ENCODE measurements around the gene NPL.

DNA sequence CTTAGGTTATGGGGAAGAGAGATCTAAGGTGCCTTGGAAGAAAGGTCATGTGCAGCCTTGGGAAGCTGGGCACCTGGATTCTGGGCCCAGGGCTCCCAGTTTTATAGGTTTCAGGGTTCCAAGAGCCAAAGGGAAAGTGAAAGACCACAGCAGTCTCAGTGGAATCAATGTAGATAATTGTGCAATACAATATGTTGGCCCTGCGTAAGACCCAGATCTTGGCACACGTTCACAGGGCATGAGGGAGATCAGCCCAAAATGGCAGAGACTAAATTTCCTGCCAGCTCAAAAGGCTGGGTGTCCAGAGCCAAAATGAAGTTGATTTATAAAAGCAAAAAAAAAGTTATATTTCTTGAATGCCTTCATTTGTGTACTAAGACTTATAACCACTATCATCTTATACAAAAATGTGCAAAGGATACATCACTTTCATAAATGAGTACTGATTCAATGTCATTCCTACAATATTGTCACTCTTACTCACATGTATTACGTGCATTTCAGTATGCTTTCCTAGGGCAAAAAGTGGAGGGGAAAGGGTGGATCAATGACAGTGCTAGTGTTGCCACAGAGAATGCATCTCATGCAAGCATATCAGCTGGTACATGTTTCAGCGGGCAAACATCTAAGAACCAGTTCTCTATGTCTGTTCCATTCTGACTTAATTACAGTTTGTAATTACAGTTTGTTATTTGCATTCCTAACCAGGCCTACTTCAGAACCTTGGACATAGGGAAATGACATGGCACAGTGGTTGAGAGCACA, 22.5 kb upstream of the NPL start:
- TF ChIP-seq, protein P1, sequence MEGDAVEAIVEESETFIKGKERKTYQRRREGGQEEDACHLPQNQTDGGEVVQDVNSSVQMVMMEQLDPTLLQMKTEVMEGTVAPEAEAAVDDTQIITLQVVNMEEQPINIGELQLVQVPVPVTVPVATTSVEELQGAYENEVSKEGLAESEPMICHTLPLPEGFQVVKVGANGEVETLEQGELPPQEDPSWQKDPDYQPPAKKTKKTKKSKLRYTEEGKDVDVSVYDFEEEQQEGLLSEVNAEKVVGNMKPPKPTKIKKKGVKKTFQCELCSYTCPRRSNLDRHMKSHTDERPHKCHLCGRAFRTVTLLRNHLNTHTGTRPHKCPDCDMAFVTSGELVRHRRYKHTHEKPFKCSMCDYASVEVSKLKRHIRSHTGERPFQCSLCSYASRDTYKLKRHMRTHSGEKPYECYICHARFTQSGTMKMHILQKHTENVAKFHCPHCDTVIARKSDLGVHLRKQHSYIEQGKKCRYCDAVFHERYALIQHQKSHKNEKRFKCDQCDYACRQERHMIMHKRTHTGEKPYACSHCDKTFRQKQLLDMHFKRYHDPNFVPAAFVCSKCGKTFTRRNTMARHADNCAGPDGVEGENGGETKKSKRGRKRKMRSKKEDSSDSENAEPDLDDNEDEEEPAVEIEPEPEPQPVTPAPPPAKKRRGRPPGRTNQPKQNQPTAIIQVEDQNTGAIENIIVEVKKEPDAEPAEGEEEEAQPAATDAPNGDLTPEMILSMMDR (IDR thresholded peaks at IDR 0.05), result no peak
- TF ChIP-seq POLR2AphosphoS5 (IDR thresholded peaks at IDR 0.05) (no peak), POLR2A (IDR thresholded peaks at IDR 0.05) (no peak)
